HG03354 (cell line): ENCODE measurements around the gene SEMA3A.
"Not testable (repeated sequence)": the region's sequence is repeated elsewhere in the genome, so short reads cannot be mapped to it uniquely, and the experiment has no call there.

Experiments used
- ATAC-seq: cut with Tn5 transposase; IDR thresholded peaks from one replicate; pipeline ENCODE4 v1.9.1; 2021; ENCODE audit warnings: mild to moderate bottlenecking; ENCODE audit not compliant: unreplicated experiment, poor library complexity, severe bottlenecking

Gene SEMA3A

DNA sequence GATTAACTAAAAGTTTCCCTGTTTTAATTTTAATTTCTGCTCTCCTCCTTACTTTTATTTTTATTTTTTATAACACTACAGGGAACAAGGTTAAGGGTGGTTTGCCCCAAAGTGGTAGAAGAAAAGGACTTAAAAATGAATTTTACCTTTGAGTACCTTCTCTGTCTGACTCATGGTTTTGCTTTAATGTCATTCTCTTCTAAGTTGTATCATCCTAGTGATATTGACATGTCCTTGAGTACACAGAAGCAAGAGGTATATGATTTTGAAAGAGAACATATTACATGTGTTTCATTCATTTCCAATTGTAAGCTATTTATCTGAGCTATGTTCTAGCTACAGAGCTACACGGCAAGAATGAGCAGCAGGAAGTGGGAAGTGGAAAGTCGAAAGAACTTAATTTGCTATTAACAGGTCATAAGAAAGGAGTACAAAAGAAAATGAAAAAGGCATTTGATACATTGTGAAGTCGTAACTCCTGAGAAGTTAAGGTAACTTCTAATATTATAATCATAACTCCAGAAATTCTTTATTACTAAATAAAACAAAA lies 112.5 kb downstream of the SEMA3A start:
- no peak for ATAC-seq

DNA sequence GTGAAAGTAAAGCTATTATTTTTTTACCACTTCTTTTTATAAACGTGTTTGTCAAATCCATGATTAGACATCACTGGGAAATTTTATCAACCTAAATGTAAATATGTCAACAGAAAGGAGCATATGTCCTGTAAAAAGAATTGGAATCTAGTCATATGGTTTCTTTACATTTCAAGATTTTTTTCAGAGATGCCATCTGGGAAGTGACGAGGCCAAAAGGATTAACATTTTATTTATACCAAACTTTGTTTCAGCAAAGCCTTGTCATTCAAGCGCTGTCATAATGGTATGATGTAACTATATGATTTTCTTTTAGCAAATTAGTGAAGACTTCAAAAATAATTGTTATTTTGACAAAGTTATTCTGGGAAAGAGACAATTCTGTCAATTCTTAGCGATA lies 117.3 kb downstream of the SEMA3A start:
- ATAC-seq: no peak

DNA sequence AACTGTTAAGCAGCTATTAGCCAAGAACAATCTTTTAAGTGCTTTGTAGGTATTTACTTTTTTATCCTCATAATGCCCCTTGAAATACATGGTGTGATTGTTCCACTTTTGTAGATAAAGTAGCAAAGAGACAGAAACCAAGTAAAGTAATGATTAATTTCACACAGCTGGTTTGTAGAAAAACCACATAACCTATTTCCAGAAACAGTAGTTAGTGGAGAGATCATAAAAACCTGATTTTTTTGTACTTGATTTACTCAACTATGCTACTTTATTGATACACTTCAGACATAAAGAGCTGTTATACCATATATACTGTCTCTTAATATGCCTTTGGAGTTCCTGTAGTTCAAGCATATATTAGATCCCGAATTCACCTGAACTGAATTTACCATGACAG lies 118.4 kb downstream of the SEMA3A start:
- peak; percentile 85 for ATAC-seq

DNA sequence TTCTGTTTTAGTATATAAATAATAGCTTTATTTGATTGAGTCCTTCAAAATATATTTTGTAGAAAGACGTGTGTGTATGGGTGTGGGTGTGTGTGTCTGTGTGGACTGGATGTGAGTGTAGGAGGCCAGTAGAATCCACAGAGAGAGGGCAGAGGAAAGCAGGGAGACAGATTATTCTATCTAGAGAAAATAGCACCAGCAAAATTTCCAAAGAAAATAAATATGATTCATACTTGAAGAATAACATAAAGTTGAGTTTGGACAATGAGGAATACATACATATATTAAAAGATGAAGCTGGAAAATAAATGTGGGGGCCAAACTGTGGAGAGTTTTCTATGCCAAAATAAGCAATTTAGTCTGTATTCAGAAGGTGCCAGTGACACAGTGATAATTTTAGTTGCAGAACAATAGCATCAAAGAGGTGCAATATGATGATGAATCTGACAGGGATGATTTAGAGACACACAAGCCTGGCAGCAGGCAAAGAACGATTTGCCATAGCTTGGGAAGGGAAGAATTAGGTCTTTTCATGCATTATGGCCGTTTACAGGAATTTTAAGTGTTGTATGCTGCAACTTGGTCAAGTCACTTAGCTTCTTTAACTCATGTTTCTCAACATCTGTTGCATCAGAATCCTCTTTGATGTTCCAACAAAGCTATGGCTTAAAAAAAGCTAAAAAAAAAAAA lies 121.3 kb downstream of the SEMA3A start:
- no peak for ATAC-seq

DNA sequence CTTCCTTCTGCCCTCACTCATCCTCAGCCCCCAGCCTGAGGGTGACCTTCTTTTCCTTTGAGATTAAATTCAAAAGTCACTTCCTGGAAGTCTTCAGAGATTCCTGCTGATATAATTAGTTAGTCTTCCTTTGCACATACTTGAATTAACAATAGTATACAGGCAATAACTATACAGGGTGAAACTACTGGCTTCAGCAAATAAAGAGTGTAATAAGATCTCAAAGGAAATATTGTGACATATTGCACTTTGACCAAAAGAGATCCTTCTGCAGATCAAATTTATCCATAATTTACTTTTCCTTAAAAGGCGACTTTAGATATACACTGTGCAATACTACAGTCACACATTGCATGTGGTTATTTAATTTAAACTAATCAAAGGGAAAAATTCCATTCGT lies 123.8 kb downstream of the SEMA3A start:
- no peak for ATAC-seq

DNA sequence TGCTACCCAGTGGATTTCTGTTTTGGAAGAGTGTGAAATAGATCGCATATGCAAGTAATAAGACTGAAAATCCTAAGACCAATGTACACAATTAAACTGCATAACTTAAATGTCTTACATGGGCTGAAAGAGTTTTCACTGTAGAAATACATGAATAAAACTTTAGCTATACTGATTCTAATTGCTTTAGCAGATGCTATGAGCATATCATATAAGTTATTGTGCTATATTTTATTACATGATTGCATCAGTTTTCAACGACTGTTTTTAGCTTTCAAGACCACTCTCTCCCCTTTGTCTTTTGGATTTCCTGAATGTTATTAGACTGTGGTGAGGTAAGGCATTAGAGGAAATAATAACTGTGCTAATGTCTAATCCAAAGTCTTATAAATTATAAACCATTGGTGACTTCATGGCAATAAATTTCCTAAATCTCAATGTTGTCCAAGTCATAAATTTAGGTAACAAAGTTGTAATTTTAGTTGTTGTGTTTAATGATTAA lies 124.5 kb downstream of the SEMA3A start:
- no peak for ATAC-seq

DNA sequence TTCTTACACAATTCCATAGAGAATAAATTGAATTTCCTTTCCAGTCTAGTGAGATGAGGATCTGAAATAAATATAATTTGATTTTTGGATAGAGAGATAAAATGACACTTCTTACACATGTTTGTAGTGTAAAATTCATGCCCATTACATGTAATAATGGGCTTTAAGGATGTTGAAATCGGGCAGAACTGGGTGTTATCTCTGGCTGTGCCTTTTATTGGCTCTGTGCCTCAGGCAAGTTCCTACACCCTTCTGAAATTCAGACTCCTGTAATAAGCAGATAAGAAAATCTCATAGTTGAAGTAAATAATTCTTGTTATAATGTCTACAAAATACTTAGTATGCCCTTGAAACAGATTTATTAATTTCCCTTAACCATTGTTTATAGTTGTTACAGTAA lies 125.6 kb downstream of the SEMA3A start:
- no peak for ATAC-seq

DNA sequence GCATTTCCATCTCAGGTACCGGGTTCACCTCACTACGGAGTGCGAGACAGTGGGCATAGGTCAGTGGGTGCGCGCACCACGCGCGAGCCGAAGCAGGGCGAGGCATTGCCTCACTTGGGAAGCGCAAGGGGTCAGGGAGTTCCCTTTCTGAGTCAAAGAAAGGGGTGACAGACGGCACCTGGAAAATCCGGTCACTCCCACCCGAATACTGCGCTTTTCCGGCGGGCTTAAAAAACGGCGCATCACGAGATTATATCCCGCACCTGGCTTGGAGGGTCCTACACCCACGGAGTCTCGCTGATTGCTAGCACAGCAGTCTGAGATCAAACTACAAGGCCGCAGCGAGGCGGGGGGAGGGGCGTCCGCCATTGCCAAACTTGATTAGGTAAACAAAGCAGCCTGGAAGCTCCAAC lies 132.1 kb downstream of the SEMA3A start:
- ATAC-seq: not testable (repeated sequence)

DNA sequence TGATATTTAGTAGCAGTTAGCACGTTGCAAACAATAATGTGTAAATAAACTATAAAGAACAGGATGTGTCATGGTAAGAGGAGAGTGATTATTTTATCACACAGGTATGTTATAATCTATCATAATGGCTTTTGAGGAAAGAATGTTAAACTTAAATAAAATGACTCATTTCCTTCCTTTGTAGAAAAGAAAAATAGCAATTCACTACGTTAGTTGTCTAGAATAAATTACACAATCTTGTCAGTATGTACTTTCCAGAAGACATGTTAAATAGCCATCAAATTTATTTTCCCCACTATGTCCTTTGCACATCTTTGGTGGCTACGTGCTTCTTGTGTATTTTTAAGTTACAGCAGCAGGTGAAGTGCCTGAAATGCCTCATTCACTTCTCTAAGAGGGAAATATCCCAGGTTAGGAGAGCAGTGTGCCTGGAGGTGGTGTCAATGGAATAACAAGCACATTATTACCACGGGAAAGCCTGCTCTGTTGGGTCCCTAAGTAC lies 133.8 kb downstream of the SEMA3A start:
- ATAC-seq: no peak

DNA sequence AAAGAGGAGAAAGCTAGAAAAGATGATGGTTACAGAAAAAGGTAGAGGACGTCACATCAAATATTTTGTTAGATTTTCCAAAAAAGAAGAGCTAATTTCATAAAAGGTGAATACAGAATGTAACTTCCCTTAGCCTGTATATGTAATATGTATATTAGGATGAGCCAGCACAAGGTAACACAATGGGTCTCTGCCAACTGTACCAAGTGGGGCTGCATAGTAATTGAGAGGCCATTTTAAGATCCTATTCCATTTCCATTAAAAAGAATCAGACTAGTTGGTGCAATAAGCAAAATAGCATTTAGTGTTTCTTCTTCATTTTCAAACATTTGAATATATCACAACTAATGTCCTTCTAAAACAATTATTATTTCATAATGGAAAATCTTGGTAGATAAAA lies 134.6 kb downstream of the SEMA3A start:
- ATAC-seq: no peak

DNA sequence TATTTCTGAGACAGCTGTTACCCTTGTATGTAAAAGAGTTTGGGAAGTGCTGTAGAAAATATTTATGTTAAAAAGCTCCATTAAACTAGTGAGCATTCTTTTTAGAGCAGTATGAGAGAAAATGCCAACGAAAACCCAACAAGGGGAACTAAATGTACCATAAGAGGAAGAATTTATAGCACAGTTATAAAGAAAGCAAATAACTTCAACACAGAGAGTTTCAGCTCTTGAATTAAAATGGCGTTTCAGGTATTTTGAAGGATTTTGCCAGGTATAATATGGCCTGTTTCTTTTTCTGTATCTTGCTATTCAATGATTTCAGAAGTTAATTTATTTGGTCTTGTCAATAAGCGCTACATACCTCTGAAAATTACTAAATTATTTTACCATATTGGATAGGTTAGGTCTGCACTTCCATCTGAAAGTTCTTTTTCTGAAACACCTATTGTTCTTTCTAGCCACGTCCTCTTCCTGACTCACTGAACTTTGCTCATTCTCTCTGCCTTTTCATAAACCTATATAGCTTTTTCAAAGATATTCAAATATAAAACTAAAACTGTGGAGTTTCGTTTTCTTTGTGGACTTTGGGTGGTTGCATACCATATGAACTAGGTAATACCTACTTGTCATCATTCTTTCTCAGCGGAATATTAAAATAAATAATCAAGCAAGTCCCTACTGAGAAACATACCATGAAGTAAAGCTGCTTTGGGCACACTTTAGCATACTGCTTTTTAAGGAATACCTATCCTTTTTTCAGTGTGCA lies 136.1 kb downstream of the SEMA3A start:
- ATAC-seq: no peak

DNA sequence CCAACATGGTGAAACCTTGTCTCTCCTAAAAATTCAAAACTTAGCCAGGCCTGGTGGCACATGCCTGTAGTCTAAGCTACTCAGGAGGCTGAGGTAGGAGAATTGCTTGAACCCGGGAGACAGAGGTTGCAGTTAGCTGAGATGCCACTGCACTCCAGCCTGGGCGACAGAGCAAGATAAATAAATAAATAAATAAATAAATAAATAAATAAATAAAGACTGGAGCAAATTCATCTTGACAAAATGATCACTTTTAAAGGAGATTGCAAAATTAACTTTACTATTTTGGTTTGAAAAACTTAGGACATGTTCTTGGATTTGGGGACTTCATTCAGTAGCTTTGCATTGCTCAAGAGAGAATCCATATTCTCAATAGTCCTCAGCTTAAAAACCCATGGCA lies 137.0 kb downstream of the SEMA3A start:
- ATAC-seq: no peak

DNA sequence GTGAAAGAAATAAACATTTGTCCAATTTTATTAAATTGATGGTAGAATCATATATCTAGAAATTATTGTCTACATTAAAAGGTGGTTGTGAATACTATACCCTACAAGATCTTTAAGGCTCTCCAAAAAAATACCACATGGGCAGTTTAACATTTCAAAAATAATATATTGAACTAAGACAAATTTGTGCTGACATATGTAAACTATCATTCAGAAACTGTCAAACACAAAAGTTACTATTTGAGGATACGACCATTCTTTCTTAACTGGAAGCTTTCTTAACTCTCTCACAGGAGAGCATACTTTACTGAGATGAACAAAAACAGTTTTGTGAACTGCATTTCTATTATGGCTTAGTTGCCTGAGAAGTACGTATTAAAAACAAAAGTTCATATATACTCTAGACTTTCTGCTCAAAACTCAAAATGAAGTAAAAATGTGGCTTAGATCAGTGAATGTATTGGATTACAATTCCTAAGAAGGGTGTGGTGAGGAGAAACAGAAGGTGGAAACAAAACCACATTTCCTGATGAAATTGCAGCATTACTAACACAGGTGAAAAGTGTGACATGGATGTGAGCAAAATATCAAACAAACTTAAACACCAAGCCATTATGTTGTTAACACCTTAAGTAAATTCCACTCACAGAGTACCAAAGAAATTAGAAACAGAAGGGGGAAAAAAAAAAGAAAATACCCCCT lies 138.5 kb downstream of the SEMA3A start:
- no peak for ATAC-seq

DNA sequence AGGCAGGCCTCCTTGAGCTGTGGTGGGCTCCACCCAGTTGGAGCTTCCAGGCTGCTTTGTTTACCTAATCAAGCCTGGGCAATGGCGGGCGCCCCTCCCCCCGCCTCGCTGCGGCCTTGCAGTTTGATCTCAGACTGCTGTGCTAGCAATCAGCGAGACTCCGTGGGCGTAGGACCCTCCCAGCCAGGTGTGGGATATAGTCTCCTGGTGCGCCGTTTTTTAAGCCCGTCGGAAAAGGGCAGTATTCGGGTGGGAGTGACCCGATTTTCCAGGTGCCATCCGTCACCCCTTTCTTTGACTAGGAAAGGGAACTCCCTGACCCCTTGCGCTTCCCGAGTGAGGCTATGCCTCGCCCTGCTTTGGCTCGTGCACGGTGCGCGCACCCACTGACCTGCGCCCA lies 139.4 kb downstream of the SEMA3A start:
- ATAC-seq: not testable (repeated sequence)

DNA sequence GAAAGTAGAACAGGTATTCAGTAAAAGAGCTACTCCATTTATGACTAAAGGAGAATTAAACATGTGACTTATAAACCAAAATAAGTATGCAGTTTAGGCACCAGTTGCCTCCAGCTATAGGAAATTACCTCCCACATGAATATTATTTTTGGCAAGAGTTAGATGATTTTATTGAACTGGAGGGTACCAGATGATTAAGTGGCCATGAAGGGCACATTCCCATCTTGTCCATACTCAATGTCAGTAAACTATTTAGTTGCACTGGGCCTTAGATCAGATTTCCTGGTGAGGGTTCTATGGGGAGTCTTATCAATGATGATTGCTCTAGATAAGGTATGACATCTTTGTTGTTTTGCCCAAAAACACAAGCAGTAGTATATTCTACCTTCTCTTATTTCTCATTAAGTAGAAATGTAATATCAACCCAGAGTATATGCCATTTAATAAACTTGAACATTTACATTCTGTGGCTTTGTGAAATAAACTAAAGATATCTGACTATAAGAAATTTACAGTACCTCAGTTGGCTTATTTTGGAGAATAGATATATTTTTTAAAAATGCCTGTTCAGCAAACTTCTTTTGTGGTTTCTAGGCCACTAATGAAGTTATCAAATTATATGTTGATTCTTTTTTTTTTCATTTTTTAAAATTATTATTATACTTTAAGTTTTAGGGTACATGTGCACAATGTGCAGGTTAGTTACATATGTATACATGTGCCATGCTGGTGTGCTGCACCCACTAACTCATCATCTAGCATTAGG lies 145.3 kb downstream of the SEMA3A start:
- ATAC-seq: no peak

DNA sequence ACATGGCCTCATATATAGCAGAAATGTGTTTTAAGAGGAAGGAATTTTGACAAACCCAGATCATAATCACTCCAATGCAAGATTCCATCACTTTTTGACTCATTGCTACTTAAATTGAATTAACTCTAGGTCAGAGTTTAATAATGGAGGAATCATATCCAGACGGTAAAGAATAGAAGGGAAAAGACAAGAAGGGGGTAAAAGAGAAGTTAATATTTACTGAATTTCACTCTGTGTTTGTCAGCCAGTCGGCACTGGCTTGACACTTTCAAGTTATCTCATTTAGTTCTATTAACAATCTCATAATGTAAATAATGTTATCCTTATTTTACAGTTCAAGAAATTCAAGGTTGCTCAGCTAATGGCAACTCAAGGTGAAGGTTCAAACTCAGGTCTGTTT lies 147.5 kb downstream of the SEMA3A start:
- ATAC-seq: no peak

DNA sequence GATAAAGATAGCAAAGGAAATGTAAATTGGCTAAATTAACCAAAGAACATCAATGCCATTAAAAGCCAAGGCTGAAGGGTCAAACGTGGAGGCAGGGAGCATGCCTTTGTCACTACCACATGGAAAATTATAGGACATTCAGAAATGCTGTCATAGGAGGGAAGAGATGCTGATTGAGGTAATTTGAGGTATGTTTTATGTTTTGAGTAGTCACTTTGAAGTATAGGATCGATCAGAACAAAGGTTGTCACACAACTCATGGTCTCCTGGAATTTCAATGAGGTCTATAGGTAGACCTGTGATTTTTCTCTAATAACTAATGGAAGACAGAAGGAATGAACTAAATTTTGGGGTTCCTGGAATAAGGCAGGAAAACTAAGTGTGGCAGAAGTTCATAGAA lies 149.8 kb downstream of the SEMA3A start:
- ATAC-seq: no peak

DNA sequence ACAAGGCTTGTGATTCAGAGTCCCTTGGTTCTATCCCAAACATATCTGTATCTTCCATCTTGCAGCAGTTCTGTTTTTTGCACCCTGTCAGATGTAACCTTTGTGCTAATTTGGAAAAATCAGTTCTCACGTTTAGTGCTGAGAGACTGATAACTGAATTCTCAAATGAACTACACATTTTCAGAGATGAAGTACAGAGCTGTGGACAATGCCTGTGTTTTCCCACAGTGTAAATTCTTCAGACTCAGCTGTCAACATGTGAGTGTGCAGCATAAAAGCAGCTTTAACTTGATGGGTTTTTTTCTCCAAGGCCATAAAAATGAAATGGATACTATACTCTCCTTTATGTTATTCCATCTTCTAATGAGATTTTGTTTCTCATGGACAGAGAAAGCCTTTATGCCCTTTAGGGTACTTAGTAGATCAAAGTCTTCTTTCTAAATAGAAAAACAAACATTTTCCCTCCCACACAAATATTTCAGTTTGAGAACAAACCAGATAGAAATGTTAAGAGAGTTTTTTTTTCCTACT lies 150.9 kb downstream of the SEMA3A start:
- no peak for ATAC-seq

DNA sequence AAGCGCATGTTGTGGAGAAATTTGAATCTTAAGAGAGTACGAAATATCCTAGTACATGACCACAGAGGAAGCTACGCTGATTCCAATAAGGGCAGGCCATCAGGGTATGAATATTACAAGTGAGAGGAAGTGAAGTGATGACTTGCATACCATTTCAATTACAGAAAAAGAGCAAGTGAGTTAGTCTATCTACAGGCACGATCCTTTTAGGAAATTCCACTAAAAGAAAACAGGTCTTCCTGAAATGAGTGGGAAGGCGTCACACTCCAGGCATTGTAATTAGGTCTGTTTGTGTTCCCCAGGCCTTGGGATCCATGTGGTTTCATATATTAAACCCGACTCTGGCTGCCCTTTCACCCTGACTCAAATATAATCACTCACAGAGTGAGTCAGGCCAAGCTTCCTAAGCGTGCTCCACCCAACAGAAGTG lies 152.5 kb downstream of the SEMA3A start:
- no peak for ATAC-seq
